Measurements from ENCODE around the gene RESF1. TPM values are rescaled to one million over a fixed set of nuclear protein-coding genes. Genes with fewer than 3 reads are reported as not detected.

RESF1 gene
- polyA plus RNA-seq, 3 donors: 26.8 to 82.9 (median 32.7) TPM

GRCh38 chr12:31915446-31915845, 43.8 kb upstream of the RESF1 start:
- Mint-ChIP-seq H3K4me3 (no peak overlapping the region), H3K36me3 (no peaks in the 10 kb centered on the region), H3K9me3 (peaks cover 13 to 67% (median 50%) of the 10 kb centered on the region in 7 donors), H3K27me3 (ENCODE audit: low read depth in 3 of 3) (peaks cover 0 to 1% (median 0%) of the 10 kb centered on the region in 3 donors), H3K4me1 (no peaks in the 10 kb centered on the region), H3K27ac (no peak overlapping the region)
- Histone ChIP-seq H3K4me3 (replicated peaks in 1 of 3; ENCODE audit: low read depth in 2 of 3, low read length in 3 of 3) (no peak overlapping the region), H3K4me1 (ENCODE audit: control insufficient read depth in 1 of 2, insufficient read depth in 2 of 2, low read length in 2 of 2) (no peaks in the 10 kb centered on the region), H3K27ac (ENCODE audit: low read depth in 1 of 2, low read length in 2 of 2) (no peak overlapping the region), H3K36me3 (replicated peaks in 1 of 2; ENCODE audit: control insufficient read depth in 1 of 2, insufficient read depth in 2 of 2, low read length in 2 of 2) (no peaks in the 10 kb centered on the region), H3K79me2 (ENCODE audit: insufficient read depth, low read length) (no peaks in the 10 kb centered on the region), H4K20me1 (ENCODE audit: insufficient read depth, low read length) (no peaks in the 10 kb centered on the region), H3K4me2 (replicated peaks; ENCODE audit: extremely low read depth, low read length, poor library complexity, severe bottlenecking) (no peak overlapping the region), H3K9me3 (replicated peaks in 1 of 2; ENCODE audit: control insufficient read depth in 1 of 2, insufficient read depth in 1 of 2, low read length in 2 of 2) (peaks cover 25 to 63% of the 10 kb centered on the region in 2 donors), H2AFZ (ENCODE audit: insufficient read depth, low read depth, low read length, poor library complexity, severe bottlenecking) (no peak overlapping the region), H3K27me3 (ENCODE audit: control insufficient read depth in 2 of 2, insufficient read depth in 2 of 2, low read length in 2 of 2) (no peaks in the 10 kb centered on the region), H3K9ac (ENCODE audit: insufficient read depth, low read length, poor library complexity, severe bottlenecking) (no peak overlapping the region)
- intact Hi-C loops (cut with micrococcal nuclease): no loop called here
- no peak for TF ChIP-seq CTCF (IDR thresholded peaks at IDR 0.05)
- WGBS (ENCODE audit: insufficient coverage): 100% methylated on average over 1 of the region's 3 CpGs
- DNase-seq: no peak

- no peaks in the 10 kb centered on the region for H3K27me3 ChIP-seq (ENCODE audit: control insufficient read depth in 2 of 2, insufficient read depth in 2 of 2, low read length in 2 of 2)
- Mint-ChIP-seq H3K36me3 (peaks cover 0 to 4% of the 10 kb centered on the region in 2 donors), H3K27ac (no peak overlapping the region), H3K4me3 (no peak overlapping the region), H3K27me3 (ENCODE audit: low read depth in 3 of 3) (peaks cover 0 to 2% (median 0%) of the 10 kb centered on the region in 3 donors), H3K4me1 (no peaks in the 10 kb centered on the region), H3K9me3 (peaks cover 25 to 72% (median 66%) of the 10 kb centered on the region in 7 donors)
- intact Hi-C loops (cut with micrococcal nuclease): no loop called here
- H3K79me2 ChIP-seq (ENCODE audit: insufficient read depth, low read length): no peaks in the 10 kb centered on the region
- H4K20me1 ChIP-seq (ENCODE audit: insufficient read depth, low read length): no peaks in the 10 kb centered on the region
- H2AFZ ChIP-seq (ENCODE audit: insufficient read depth, low read depth, low read length, poor library complexity, severe bottlenecking): no peak overlapping the region
- WGBS (ENCODE audit: insufficient coverage): no CpG with 5 or more reads among the region's 1 CpG
- no peak overlapping the region for H3K4me2 ChIP-seq (replicated peaks; ENCODE audit: extremely low read depth, low read length, poor library complexity, severe bottlenecking)
- no peak overlapping the region for H3K9ac ChIP-seq (ENCODE audit: insufficient read depth, low read length, poor library complexity, severe bottlenecking)
- peak overlapping the region in 1 of 3 experiments; percentile 39 for H3K4me3 ChIP-seq (replicated peaks in 1 of 3; ENCODE audit: low read depth in 2 of 3, low read length in 3 of 3)
- TF ChIP-seq CTCF (IDR thresholded peaks at IDR 0.05): no peak
- H3K9me3 ChIP-seq (replicated peaks in 1 of 2; ENCODE audit: control insufficient read depth in 1 of 2, insufficient read depth in 1 of 2, low read length in 2 of 2): peaks cover 54 to 71% of the 10 kb centered on the region in 2 donors
- no peak overlapping the region for H3K27ac ChIP-seq (ENCODE audit: low read depth in 1 of 2, low read length in 2 of 2)
- peaks cover 0 to 11% of the 10 kb centered on the region in 2 donors for H3K36me3 ChIP-seq (replicated peaks in 1 of 2; ENCODE audit: control insufficient read depth in 1 of 2, insufficient read depth in 2 of 2, low read length in 2 of 2)
- no peaks in the 10 kb centered on the region for H3K4me1 ChIP-seq (ENCODE audit: control insufficient read depth in 1 of 2, insufficient read depth in 2 of 2, low read length in 2 of 2)
- no peak for DNase-seq
Observed at GRCh38 chr12:31922341-31923062, 36.7 kb upstream of the RESF1 start.
